Endothelial cell (in vitro differentiated cells): ENCODE results near the gene RASSF1. TPM values are rescaled to one million over a fixed set of nuclear protein-coding genes. Genes with fewer than 3 reads are reported as not detected.

ENCODE experiments used
- DNase-seq: peaks from one replicate; pipeline ENCODE4 v3.0.0; 2021; ENCODE audit warnings: low spot score
- H3K27ac Mint-ChIP-seq: one replicate; pipeline ENCODE4 v1.8.0; 2021; ENCODE audit warnings: mixed read lengths, inconsistent platforms; ENCODE audit not compliant: unreplicated experiment
- H3K27me3 Mint-ChIP-seq: one replicate; pipeline ENCODE4 v1.8.0; 2021; ENCODE audit warnings: mild to moderate bottlenecking, moderate library complexity, mixed read lengths, inconsistent platforms; ENCODE audit not compliant: unreplicated experiment
- H3K36me3 Mint-ChIP-seq: one replicate; pipeline ENCODE4 v1.8.0; 2021; ENCODE audit warnings: mild to moderate bottlenecking, low read depth, mixed read lengths, inconsistent platforms; ENCODE audit not compliant: unreplicated experiment
- H3K4me1 Mint-ChIP-seq: one replicate; pipeline ENCODE4 v1.8.0; 2021; ENCODE audit warnings: mild to moderate bottlenecking, mixed read lengths, inconsistent platforms; ENCODE audit not compliant: unreplicated experiment
- H3K4me3 Mint-ChIP-seq: one replicate; pipeline ENCODE4 v1.8.0; 2021; ENCODE audit warnings: mild to moderate bottlenecking, mixed read lengths, inconsistent platforms; ENCODE audit not compliant: unreplicated experiment
- H3K9me3 Mint-ChIP-seq: one replicate; pipeline ENCODE4 v1.8.0; 2021; ENCODE audit warnings: mixed read lengths, inconsistent platforms; ENCODE audit not compliant: unreplicated experiment
- total RNA-seq: library from RNA; stranded (reverse); fragmentation: NEBNext Ultra II Directional; extraction: Animal tissue kit (Norgen Biotek cat#: 25700); gene quantifications from one replicate; pipeline ENCODE4 v1.2.1, GENCODE V29; 2021; ENCODE audit not compliant: unreplicated experiment
- TF ChIP-seq, protein P1 (sequence below): fragments of 200-600 bp; sonication (generic); IDR thresholded peaks from one replicate; pipeline ENCODE4 v1.5.0; 2021; ENCODE audit warnings: antibody characterized with exemption; ENCODE audit not compliant: unreplicated experiment

The RASSF1 gene
- total RNA-seq, 1 donor from 2014 or later: 14.8 TPM

DNA sequence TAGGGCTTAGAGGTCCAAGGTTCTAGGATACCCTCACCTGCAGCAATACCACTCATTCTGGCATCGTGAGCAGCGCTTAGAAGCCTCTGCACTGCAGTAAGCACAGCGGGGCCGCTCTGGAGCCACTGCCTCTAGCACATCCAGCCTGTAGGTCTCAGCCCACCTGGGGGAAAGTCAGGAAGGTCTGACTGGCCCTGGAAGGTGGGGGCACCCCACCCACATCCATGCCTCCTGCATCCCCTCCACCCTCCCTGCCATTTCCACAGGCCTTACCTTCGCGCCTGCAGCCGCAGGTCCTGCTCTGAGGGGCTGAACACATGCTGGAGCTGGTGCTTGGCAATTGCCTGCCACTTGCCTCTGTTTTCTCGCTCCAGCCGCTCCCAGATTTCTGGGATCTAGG is 901 bp upstream of the RASSF1 start:
- Mint-ChIP-seq H3K4me3 (no peak overlapping the region), H3K27ac (no peak overlapping the region), H3K27me3 (peaks cover 30% of the 10 kb centered on the region), H3K36me3 (peaks cover 10% of the 10 kb centered on the region), H3K4me1 (peaks cover 23% of the 10 kb centered on the region), H3K9me3 (no peaks in the 10 kb centered on the region)
- no peak for DNase-seq
- TF ChIP-seq, protein P1, sequence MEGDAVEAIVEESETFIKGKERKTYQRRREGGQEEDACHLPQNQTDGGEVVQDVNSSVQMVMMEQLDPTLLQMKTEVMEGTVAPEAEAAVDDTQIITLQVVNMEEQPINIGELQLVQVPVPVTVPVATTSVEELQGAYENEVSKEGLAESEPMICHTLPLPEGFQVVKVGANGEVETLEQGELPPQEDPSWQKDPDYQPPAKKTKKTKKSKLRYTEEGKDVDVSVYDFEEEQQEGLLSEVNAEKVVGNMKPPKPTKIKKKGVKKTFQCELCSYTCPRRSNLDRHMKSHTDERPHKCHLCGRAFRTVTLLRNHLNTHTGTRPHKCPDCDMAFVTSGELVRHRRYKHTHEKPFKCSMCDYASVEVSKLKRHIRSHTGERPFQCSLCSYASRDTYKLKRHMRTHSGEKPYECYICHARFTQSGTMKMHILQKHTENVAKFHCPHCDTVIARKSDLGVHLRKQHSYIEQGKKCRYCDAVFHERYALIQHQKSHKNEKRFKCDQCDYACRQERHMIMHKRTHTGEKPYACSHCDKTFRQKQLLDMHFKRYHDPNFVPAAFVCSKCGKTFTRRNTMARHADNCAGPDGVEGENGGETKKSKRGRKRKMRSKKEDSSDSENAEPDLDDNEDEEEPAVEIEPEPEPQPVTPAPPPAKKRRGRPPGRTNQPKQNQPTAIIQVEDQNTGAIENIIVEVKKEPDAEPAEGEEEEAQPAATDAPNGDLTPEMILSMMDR: no peak

DNA sequence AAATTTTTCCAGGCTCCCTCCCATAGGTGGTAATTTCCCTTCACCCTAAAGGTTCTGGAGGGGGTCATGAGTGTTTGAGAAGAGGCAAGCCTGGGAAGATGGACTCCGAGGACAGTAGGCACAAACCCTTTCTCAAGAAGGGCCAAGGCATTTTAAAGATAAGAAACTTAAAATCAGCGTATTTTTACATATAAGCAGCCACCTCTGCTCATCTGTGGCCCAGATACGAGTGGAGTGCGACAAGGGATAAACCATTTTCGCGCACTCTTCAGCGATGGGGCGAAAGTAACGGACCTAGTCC is 539 bp downstream of the RASSF1 start:
- no peak for DNase-seq
- peaks cover 27% of the 10 kb centered on the region for H3K27me3 Mint-ChIP-seq
- no peaks in the 10 kb centered on the region for H3K9me3 Mint-ChIP-seq
- peaks cover 10% of the 10 kb centered on the region for H3K36me3 Mint-ChIP-seq
- H3K4me3 Mint-ChIP-seq: peak overlapping the region; percentile 76
- TF ChIP-seq, protein P1: no peak
- H3K27ac Mint-ChIP-seq: no peak overlapping the region
- H3K4me1 Mint-ChIP-seq: peaks cover 26% of the 10 kb centered on the region

DNA sequence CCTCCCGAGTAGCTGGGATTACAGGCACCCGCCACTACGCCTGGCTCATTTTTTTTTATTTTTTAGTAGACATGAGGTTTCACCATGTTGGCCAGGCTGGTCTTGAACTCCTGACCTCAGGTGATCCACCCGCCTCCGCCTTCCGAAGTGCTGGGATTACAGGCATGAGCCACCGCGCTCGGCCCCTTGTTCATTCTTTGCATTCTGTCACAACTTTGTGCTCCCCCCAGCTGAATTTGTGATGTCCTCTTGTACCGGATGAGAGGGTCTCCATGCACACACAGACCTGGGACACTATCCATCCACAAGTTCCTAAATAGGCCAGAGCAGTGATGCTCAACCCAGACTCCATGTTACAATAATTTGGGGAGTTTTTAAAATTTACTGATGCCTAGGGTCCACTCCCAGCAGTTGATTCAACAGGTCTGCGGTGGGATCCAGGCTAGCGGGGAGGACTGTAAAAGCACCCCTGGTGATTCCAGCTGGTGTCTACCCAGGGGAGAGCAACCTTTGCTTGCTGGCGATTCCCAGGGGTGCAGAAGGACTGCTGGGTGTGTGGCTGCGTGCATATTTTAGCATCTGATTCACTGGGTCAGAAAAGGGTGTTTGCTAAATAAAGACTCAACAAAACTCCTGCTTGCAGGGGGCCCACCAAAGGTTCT is 1.0 kb downstream of the RASSF1 start:
- DNase-seq: no peak
- Mint-ChIP-seq H3K9me3 (no peaks in the 10 kb centered on the region), H3K27me3 (peaks cover 31% of the 10 kb centered on the region), H3K4me3 (peak overlapping the region; percentile 76), H3K36me3 (peaks cover 10% of the 10 kb centered on the region), H3K27ac (no peak overlapping the region), H3K4me1 (peaks cover 27% of the 10 kb centered on the region)
- TF ChIP-seq, protein P1: no peak

DNA sequence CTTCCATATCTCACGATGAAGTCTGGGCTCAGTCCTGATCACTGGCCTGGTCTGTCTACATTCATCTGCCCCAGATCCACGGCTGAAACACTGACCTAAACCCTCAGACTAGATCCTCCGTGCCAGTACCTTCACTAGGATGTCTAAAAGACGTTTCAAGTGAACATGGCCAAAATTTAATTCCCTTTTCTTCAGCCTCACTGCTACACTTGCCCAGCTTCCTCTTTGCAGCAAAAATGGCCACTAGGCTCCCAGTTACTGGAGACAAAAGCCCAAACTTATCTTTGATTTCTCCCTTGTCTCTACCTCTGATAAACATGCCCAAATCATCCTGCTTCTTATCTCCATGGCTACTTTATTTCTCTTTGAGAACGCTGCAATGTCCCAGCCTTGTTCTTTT is 1.7 kb downstream of the RASSF1 start:
- H3K27me3 Mint-ChIP-seq: peaks cover 31% of the 10 kb centered on the region
- peaks cover 10% of the 10 kb centered on the region for H3K36me3 Mint-ChIP-seq
- TF ChIP-seq, protein P1: no peak

DNA sequence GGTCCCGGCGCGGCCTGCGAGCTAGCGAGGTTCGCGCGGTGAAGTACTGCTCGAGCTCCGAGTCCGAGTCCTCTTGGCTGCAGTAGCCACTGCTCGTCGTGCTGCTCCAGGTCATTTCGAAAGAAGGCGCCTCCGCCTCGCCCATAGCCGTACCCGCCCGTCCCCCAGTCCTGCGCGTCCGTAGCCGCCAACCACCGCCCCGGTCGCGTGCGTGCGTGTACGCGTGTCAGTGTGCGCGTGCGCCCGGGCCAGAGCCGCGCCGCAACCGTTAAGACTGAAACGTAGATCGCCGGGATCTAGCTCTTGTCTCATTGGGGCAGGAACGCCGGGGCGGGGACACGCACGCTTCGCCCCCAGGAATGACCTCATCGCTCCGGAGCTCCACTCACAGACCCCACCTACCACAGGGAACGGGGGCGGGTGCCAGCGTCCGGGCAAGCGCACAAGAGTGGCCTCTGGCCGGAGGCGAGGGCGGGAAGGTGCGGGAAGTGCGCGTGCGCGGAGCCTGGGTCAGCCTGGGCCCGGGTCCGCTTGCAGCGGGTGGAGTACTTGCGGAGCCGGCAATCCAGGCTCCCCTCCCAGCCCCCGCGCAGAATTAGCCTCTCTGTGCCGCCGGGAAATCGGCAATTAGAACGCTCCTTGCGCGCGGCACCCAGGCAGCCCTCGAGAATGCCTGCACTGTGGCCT is 3.3 kb downstream of the RASSF1 start:
- Mint-ChIP-seq H3K27me3 (peaks cover 28% of the 10 kb centered on the region), H3K27ac (peak overlapping the region; percentile 92), H3K4me1 (peaks cover 40% of the 10 kb centered on the region), H3K9me3 (no peaks in the 10 kb centered on the region), H3K36me3 (peaks cover 10% of the 10 kb centered on the region), H3K4me3 (peak overlapping the region; percentile 96)
- TF ChIP-seq, protein P1: no peak
- peak; percentile 98 for DNase-seq

More for the DNA sequence above, 1.7 kb downstream of the RASSF1 start:
- H3K4me3 Mint-ChIP-seq: peak overlapping the region; percentile 79
- peak overlapping the region; percentile 13 for H3K27ac Mint-ChIP-seq
- peaks cover 34% of the 10 kb centered on the region for H3K4me1 Mint-ChIP-seq
- DNase-seq: no peak
- H3K9me3 Mint-ChIP-seq: no peaks in the 10 kb centered on the region
